ENCODE data around the gene TAF6L. TPM values are rescaled to one million over a fixed set of nuclear protein-coding genes. Genes with fewer than 3 reads are reported as not detected.

The TAF6L gene
- total and polyA plus RNA-seq, 9 of the 15 experiments (the other 6 are each of a cell fraction or from before 2014, with no cell fraction given) = 0.04 to 45.5 (median 20.8) TPM

- TF ChIP-seq ID3 (CRISPR knock-in tag; IDR thresholded peaks at IDR 0.05) = no peak
- TF ChIP-seq ID3 (tag; IDR thresholded peaks at IDR 0.05) = peak; percentile 71
- TF ChIP-seq WHSC1 (IDR thresholded peaks at IDR 0.05; ENCODE audit: low read length) = no peak
- TF ChIP-seq ZNF217 (CRISPR knock-in tag; IDR thresholded peaks at IDR 0.05) = no peak
- TF ChIP-seq ZFPM2 (CRISPR knock-in tag; IDR thresholded peaks at IDR 0.05) = no peak; the same call in 1 of the 2 replicates
- no peak for TF ChIP-seq HES1 (IDR thresholded peaks at IDR 0.05; ENCODE audit: low read depth)
- peak; percentile 94 for TF ChIP-seq GATAD2B (IDR thresholded peaks at IDR 0.05; ENCODE audit: borderline replicate concordance)
- no peak for TF ChIP-seq HDAC6 (IDR thresholded peaks at IDR 0.05; ENCODE audit: low read depth, low read length)
- TF ChIP-seq ZNF586 (CRISPR knock-in tag; conservative IDR thresholded peaks at IDR 0.05) = no peak
- no peak for TF ChIP-seq CBFB (CRISPR knock-in tag; IDR thresholded peaks at IDR 0.05)
- TF ChIP-seq ZNF263 (CRISPR knock-in tag; IDR thresholded peaks at IDR 0.05; ENCODE audit: borderline replicate concordance) = no peak; the same call in 1 of the 2 replicates
- no peak for TF ChIP-seq RNF219 (CRISPR knock-in tag; IDR thresholded peaks at IDR 0.05)
- TF ChIP-seq HDAC8 (tag; IDR thresholded peaks at IDR 0.05) = peak; percentile 61; the same call in 1 of the 2 replicates
- TF ChIP-seq TEAD4 (IDR thresholded peaks at IDR 0.05; ENCODE audit: low read length) = no peak; the same call in 1 of the 2 replicates
- no peak for TF ChIP-seq TEAD4 (CRISPR knock-in tag; IDR thresholded peaks at IDR 0.05; ENCODE audit: borderline replicate concordance)
- TF ChIP-seq ATF2 (CRISPR knock-in tag; IDR thresholded peaks at IDR 0.05) = no peak
- no peak for TF ChIP-seq SP2 (IDR thresholded peaks at IDR 0.05; ENCODE audit: extremely low read depth, low read depth, low read length, poor library complexity, severe bottlenecking)
- no peak for TF ChIP-seq ARID2 (IDR thresholded peaks at IDR 0.05)
- no peak for TF ChIP-seq ZSCAN32 (CRISPR knock-in tag; IDR thresholded peaks at IDR 0.05)
- no peak for TF ChIP-seq CREBBP (IDR thresholded peaks at IDR 0.05; ENCODE audit: low read depth, low read length)
- no peak for TF ChIP-seq ZNF778 (CRISPR knock-in tag; IDR thresholded peaks at IDR 0.05)
- TF ChIP-seq COPS2 (conservative IDR thresholded peaks at IDR 0.05) = no peak
- TF ChIP-seq TEAD1 (CRISPR knock-in tag; IDR thresholded peaks at IDR 0.05) = peak; percentile 9 to 91; a peak in 1 of 4 replicates
- no peak for TF ChIP-seq ZNF224 (CRISPR knock-in tag; IDR thresholded peaks at IDR 0.05)
- TF ChIP-seq ZNF175 (CRISPR knock-in tag; IDR thresholded peaks at IDR 0.05; ENCODE audit: low read depth) = peak; percentile 42; the same call in 1 of the 2 replicates
These were observed 43.9 kb upstream of the TAF6L start, which contains the start of gene HNRNPUL2 (continued) for GRCh38 chr11:62727165-62727871.
